Immature natural killer cell (primary cell): ENCODE measurements around the gene NFE2L3. TPM values are rescaled to one million over a fixed set of nuclear protein-coding genes. Genes with fewer than 3 reads are reported as not detected.
A peak's percentile ranks its signal among the peaks of the same experiment; 100 is the strongest.
"Not testable (repeated sequence)": the region's sequence is repeated elsewhere in the genome, so short reads cannot be mapped to it uniquely, and the experiment has no call there.

Experiments used
- DNase-seq, 3 donors: peaks; one replicate each; pipeline ENCODE4 v3.0.0; 2022; ENCODE audit warnings: mixed read lengths in 1 of 3
- H3K27ac Mint-ChIP-seq, 6 donors: one replicate each; pipeline ENCODE4 v1.8.0; 2020; ENCODE audit warnings: mixed read lengths in 6 of 6, mild to moderate bottlenecking in 5 of 6, inconsistent platforms in 4 of 6, moderate library complexity in 3 of 6
- H3K27me3 Mint-ChIP-seq, 3 donors: one replicate each; pipeline ENCODE4 v1.8.0; 2020 to 2021; ENCODE audit warnings: low read depth in 3 of 3, mild to moderate bottlenecking in 3 of 3, mixed read lengths in 3 of 3, moderate library complexity in 3 of 3, inconsistent platforms in 1 of 3
- H3K36me3 Mint-ChIP-seq, 3 donors: one replicate each; pipeline ENCODE4 v1.8.0; 2020; ENCODE audit warnings: mixed read lengths in 3 of 3, inconsistent platforms in 2 of 3, mild to moderate bottlenecking in 2 of 3
- H3K4me1 Mint-ChIP-seq, 2 donors: one replicate each; pipeline ENCODE4 v1.8.0; 2020; ENCODE audit warnings: inconsistent platforms in 2 of 2, mild to moderate bottlenecking in 2 of 2, mixed read lengths in 2 of 2, moderate library complexity in 1 of 2
- H3K4me3 Mint-ChIP-seq, 5 donors: one replicate each; pipeline ENCODE4 v1.8.0; 2020; ENCODE audit warnings: mild to moderate bottlenecking in 5 of 5, mixed read lengths in 5 of 5, inconsistent platforms in 3 of 5, moderate library complexity in 3 of 5
- H3K9me3 Mint-ChIP-seq, 6 donors: one replicate each; pipeline ENCODE4 v1.8.0; 2020; ENCODE audit warnings: mild to moderate bottlenecking in 6 of 6, mixed read lengths in 6 of 6, inconsistent platforms in 4 of 6, moderate library complexity in 3 of 6
- polyA plus RNA-seq, 3 donors: library from polyadenylated mRNA; unstranded; fragments of 300-500 nt; fragmentation: Illumina TruSeq; gene quantifications; one replicate each; pipeline ENCODE4 v1.2.3, GENCODE V29; 2021

The NFE2L3 gene
- polyA plus RNA-seq, 3 donors from 2014 or later = 3.5 to 5.5 (median 4.5) TPM

DNA sequence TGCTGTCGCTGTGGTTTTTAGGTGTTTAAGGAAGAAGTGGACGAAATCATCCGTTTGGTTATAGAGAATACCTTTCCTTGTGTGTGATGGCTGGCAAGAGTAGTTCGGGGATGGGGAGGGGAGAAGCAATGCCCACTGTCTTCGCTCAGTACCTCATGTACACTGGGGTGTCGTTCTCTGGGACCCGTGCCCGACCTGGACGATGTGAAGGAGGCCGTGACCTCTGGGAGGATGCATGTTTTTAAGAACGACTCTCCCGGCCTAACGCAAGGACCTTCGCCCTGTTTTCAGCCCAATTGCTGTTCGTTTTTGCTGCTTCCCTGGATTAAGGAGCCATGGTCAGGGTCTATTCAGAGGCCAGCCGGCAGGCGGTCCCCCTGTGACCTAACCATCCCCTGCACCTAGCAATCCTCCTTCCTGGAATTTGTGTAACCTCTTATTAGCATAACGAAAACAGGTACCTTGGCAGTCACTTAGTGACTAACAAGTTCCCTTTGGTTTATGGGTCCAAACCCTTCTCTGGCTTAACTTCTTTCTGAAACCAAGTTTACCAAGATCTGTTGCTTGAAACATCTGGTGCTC is 1.3 kb downstream of the NFE2L3 start:
- H3K27me3 Mint-ChIP-seq = peaks cover 0 to 11% (median 8%) of the 10 kb centered on the region in 3 donors
- no peaks in the 10 kb centered on the region for H3K9me3 Mint-ChIP-seq
- peaks cover 42 to 58% of the 10 kb centered on the region in 2 donors for H3K4me1 Mint-ChIP-seq
- peak overlapping the region; percentile 48 to 80 (median 74) for H3K27ac Mint-ChIP-seq
- DNase-seq = no peak
- no peaks in the 10 kb centered on the region for H3K36me3 Mint-ChIP-seq
- peak overlapping the region; percentile 82 to 90 (median 88) for H3K4me3 Mint-ChIP-seq

GRCh38 chr7:26153823-26154783 is 2.1 kb downstream of the NFE2L3 start:
- peaks cover 42 to 63% of the 10 kb centered on the region in 2 donors for H3K4me1 Mint-ChIP-seq
- peak overlapping the region; percentile 82 to 90 (median 88) for H3K4me3 Mint-ChIP-seq
- peak in 1 of 3 donors; percentile 15 for DNase-seq
- H3K27me3 Mint-ChIP-seq = peaks cover 0 to 11% (median 8%) of the 10 kb centered on the region in 3 donors
- H3K36me3 Mint-ChIP-seq = no peaks in the 10 kb centered on the region
- no peaks in the 10 kb centered on the region for H3K9me3 Mint-ChIP-seq
- peak overlapping the region in 4 of 6 donors; percentile 39 to 80 (median 66) for H3K27ac Mint-ChIP-seq

DNA sequence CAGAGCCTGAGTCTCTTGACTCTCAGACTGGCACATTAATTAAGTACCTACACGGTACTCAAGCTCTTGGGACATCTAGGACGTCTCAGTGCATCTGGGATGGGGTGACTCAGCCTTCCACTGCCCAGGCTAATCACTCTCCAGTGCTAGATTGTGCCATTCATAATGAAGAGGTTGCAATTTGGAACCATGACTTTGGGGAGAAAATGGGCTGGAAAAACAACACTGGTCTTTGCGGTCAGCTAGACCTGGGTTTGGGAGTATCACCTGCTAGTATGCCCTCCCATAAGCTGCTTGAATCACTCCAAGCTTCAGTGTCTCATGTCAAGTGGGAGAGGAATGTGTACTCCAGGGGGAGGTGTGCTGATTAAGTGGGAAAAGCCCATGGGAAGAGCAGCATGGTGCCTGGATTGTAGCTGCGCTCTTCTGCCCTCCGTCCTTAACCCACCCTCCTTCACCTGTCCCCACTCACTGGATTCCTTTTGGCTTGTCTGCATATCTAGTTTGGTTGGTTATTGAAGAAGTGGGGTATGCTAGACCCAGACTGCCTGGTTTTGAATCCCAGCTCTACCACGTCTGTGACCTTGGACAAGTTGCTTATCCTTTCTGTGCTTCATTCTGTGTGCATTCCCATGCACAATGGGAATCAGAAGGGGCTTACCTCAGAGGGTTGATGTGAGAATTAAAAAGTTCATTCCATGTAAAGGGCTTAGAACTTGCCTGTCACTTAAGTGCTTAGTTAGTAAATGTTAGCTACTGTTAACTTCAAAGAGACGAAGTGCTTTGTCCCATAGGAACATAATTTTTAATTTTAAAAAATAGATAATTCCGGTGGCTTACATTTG is 3.8 kb downstream of the NFE2L3 start:
- H3K27me3 Mint-ChIP-seq = peaks cover 1 to 11% (median 8%) of the 10 kb centered on the region in 3 donors
- H3K4me1 Mint-ChIP-seq = peaks cover 45 to 69% of the 10 kb centered on the region in 2 donors
- no peaks in the 10 kb centered on the region for H3K9me3 Mint-ChIP-seq
- H3K36me3 Mint-ChIP-seq = no peaks in the 10 kb centered on the region
- peak overlapping the region; percentile 63 to 91 (median 78) for H3K27ac Mint-ChIP-seq
- H3K4me3 Mint-ChIP-seq = peak overlapping the region; percentile 17 to 74 (median 42)
- no peak for DNase-seq

GRCh38 chr7:26156451-26157420 is 4.7 kb downstream of the NFE2L3 start:
- no peaks in the 10 kb centered on the region for H3K36me3 Mint-ChIP-seq
- H3K4me1 Mint-ChIP-seq = peaks cover 35 to 60% of the 10 kb centered on the region in 2 donors
- peaks cover 1 to 8% (median 7%) of the 10 kb centered on the region in 3 donors for H3K27me3 Mint-ChIP-seq
- peak; percentile 33 to 64 (median 53) for DNase-seq
- H3K4me3 Mint-ChIP-seq = peak overlapping the region; percentile 17 to 74 (median 42)
- H3K9me3 Mint-ChIP-seq = no peaks in the 10 kb centered on the region
- H3K27ac Mint-ChIP-seq = peak overlapping the region; percentile 38 to 91 (median 78)

DNA sequence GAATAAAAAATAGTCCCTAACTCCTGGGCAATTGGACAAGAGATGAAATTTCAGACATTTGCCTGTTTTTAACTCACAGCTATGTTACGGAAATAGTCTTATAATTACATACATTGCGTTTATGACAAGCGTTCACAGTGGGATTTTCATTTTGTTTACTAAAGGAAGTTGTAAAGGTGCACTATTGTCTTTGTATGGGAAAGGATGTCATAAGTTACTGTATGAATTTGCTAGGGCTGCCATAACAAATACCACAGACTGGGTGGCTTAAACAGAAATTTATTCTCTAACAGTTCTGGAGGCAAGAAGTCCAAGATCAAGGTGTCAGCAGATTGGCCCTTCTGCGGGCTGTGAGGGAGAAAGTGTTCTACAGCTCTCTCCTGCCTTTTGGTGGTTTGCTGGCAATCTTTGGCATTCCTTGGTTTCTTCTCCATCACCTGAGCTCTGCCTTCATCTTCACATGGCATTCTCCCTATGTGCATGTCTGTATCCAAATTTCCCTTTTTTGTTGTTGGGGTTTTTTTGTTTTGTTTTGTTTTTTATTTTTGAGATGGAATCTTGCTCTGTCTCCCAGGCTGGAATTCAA is 5.6 kb downstream of the NFE2L3 start:
- H3K27me3 Mint-ChIP-seq = peaks cover 1 to 10% (median 6%) of the 10 kb centered on the region in 3 donors
- no peak for DNase-seq
- no peaks in the 10 kb centered on the region for H3K9me3 Mint-ChIP-seq
- H3K4me1 Mint-ChIP-seq = peaks cover 34 to 57% of the 10 kb centered on the region in 2 donors
- H3K4me3 Mint-ChIP-seq = no peak overlapping the region
- peak overlapping the region in 5 of 6 donors; percentile 28 to 91 (median 69) for H3K27ac Mint-ChIP-seq
- no peaks in the 10 kb centered on the region for H3K36me3 Mint-ChIP-seq

DNA sequence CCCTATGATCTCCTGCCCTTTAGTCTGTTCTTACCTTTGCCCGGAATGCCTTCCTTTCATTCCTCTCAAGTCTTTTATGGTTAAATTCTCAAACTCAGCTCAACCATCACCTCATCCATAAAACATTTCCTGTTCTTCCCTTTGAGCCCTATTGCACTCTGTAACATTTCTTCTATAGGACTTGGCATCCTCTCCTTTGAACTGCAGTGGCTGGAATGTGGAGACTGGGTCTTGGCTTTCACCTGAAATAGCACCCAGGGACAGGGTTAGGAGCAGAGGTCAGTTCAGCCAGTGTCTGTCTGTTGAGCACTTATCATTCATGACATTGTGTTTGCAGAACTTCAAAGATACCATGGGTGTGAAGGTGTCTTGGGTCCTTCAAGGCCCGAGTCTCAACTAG is 7.2 kb downstream of the NFE2L3 start:
- no peak overlapping the region for H3K4me3 Mint-ChIP-seq
- no peak for DNase-seq
- peaks cover 0 to 5% (median 3%) of the 10 kb centered on the region in 3 donors for H3K27me3 Mint-ChIP-seq
- H3K9me3 Mint-ChIP-seq = peaks cover 0 to 3% (median 0%) of the 10 kb centered on the region in 6 donors
- peaks cover 20 to 43% of the 10 kb centered on the region in 2 donors for H3K4me1 Mint-ChIP-seq
- H3K27ac Mint-ChIP-seq = peak overlapping the region in 3 of 6 donors; percentile 18 to 36 (median 19)
- H3K36me3 Mint-ChIP-seq = peaks cover 0 to 4% (median 0%) of the 10 kb centered on the region in 3 donors

DNA sequence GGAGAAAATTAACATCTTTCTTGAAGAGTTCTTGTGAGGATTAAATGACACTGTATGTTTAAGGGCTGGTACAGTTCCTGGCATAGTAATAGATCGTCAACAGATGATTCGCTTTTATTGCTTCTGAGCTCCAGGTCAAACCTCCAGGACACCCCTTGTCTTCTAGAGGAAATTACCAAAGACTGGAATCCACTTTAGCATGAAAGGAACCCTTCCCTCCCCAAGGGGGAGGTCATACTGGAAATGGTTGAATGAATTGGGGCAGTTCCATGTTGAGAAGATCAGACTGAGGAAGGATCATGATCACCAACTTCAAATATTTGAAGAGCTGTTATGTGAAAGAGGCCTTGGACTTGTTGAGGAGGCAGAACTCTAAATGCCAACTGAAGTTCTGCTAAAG is 8.9 kb downstream of the NFE2L3 start:
- H3K27ac Mint-ChIP-seq = no peak overlapping the region
- peaks cover 0 to 10% (median 3%) of the 10 kb centered on the region in 3 donors for H3K27me3 Mint-ChIP-seq
- H3K4me3 Mint-ChIP-seq = no peak overlapping the region
- no peak for DNase-seq
- H3K4me1 Mint-ChIP-seq = peaks cover 13 to 27% of the 10 kb centered on the region in 2 donors
- peaks cover 0 to 4% (median 0%) of the 10 kb centered on the region in 3 donors for H3K36me3 Mint-ChIP-seq
- peaks cover 0 to 4% (median 0%) of the 10 kb centered on the region in 6 donors for H3K9me3 Mint-ChIP-seq

DNA sequence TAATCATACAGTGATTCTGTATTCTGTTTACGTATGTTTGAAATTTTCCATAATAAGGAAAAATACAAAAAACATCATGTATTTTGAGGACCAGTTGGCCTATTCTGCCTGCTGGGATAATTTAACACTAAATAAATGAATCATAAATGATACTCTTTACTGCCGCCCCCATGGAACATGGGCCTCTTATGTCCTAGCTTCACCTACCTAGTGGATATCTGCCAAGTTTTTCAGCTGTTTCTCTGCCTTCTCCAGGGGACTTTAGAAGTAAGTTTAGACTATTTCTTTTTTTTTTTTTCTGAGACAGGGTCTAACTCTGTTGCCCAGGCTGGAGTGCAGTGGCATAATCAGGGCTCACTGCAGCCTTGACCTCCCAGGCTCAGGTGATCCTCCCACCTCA is 10.4 kb downstream of the NFE2L3 start:
- Mint-ChIP-seq H3K36me3 (peaks cover 0 to 4% (median 0%) of the 10 kb centered on the region in 3 donors), H3K4me3 (no peak overlapping the region), H3K27ac (no peak overlapping the region), H3K9me3 (peaks cover 0 to 4% (median 0%) of the 10 kb centered on the region in 6 donors), H3K4me1 (peaks cover 17 to 27% of the 10 kb centered on the region in 2 donors), H3K27me3 (peaks cover 0 to 10% (median 3%) of the 10 kb centered on the region in 3 donors)
- DNase-seq = no peak

- not testable (repeated sequence) for H3K36me3 Mint-ChIP-seq, H3K9me3 Mint-ChIP-seq, H3K27me3 Mint-ChIP-seq, H3K4me3 Mint-ChIP-seq, DNase-seq
- Mint-ChIP-seq H3K27ac (peak overlapping the region in 1 of 6 donors; percentile 39), H3K4me1 (peaks cover 22 to 26% of the 10 kb centered on the region in 2 donors)
These were observed 11.8 kb downstream of the NFE2L3 start for GRCh38 chr7:26163804-26164203.

GRCh38 chr7:26165950-26166683 is 14.1 kb downstream of the NFE2L3 start:
- Mint-ChIP-seq H3K27me3 (peaks cover 0 to 8% (median 3%) of the 10 kb centered on the region in 3 donors), H3K4me3 (no peak overlapping the region), H3K36me3 (peaks cover 0 to 14% (median 7%) of the 10 kb centered on the region in 3 donors), H3K9me3 (peaks cover 0 to 4% (median 0%) of the 10 kb centered on the region in 6 donors), H3K4me1 (peaks cover 17 to 18% of the 10 kb centered on the region in 2 donors), H3K27ac (peak overlapping the region in 3 of 6 donors; percentile 76 to 90 (median 89))
- no peak for DNase-seq

DNA sequence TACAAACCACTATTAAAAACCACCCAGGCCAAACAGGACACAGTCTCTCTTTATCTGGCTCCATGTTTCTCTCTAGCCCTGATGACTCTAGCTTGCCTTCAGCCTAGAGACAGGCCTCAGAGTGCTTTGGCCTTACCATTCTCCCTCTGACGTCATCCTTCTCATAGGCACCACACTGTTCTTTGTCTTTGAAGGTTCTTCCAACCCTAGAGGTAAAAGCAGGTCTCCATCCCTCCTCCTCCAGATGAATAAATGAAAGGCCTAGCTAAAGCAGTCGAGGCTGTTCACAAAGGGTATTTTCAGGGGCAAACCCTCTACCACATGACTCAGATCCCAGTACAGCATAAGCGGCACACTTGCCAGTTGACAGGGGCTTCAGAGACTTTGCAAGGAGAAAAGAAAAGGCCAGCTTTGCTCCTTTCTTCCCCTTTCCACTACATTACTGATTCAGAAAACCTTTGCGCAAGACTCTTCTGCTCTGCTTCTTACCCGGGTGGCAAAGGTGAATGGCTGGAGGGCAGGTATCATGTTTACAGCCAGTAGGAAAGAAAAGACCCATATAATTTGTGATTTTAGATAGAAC is 14.8 kb downstream of the NFE2L3 start:
- Mint-ChIP-seq H3K27me3 (peaks cover 0 to 8% (median 3%) of the 10 kb centered on the region in 3 donors), H3K27ac (peak overlapping the region; percentile 46 to 90 (median 76)), H3K9me3 (peaks cover 0 to 4% (median 0%) of the 10 kb centered on the region in 6 donors), H3K4me3 (peak overlapping the region in 2 of 5 donors; percentile 24 to 46), H3K36me3 (peaks cover 3 to 18% (median 10%) of the 10 kb centered on the region in 3 donors), H3K4me1 (peaks cover 17 to 18% of the 10 kb centered on the region in 2 donors)
- no peak for DNase-seq
